OCI-LY7 (cell line): ENCODE measurements around the gene DICER1. TPM values are rescaled to one million over a fixed set of nuclear protein-coding genes. Genes with fewer than 3 reads are reported as not detected.

Experiments used
- BruUV-seq: library from RNA; stranded (reverse); fragments of 400-500 nt; replicated peaks from 2 replicates; lab custom pipeline; 2021; lab: Mats Ljungman, UMichigan
- CTCF ChIA-PET: fragments of 300-600 bp; sonication (Branson Sonifier 250); formaldehyde crosslinking; loops from one replicate; lab custom pipeline; 2022; ENCODE audit warnings: antibody characterized with exemption; ENCODE audit not compliant: unreplicated experiment; lab: Charles Lee
- POLR2A ChIA-PET: fragments of 300-600 bp; sonication (Branson Sonifier 250); formaldehyde crosslinking; loops from one replicate; lab custom pipeline; 2022; ENCODE audit warnings: antibody characterized with exemption; lab: Charles Lee
- DNase-seq: peaks from one replicate; pipeline ENCODE4 v3.0.0-alpha.2; 2015; ENCODE audit warnings: low spot score
- H2AFZ ChIP-seq: fragments of 200-600 bp; sonication (generic), shearing (Covaris generic); 2 replicates; pipeline ENCODE4 v1.6.1; 2014; ENCODE audit warnings: mild to moderate bottlenecking, antibody characterized with exemption, low read length, moderate library complexity
- H3K27ac ChIP-seq: fragments of 200-600 bp; sonication (generic); 2 replicates; pipeline ENCODE4 v1.5.1; 2014; ENCODE audit warnings: mixed run types, low read depth, mild to moderate bottlenecking, moderate library complexity, low read length, inconsistent platforms; ENCODE audit not compliant: poor library complexity, severe bottlenecking
- H3K36me3 ChIP-seq: fragments of 200-600 bp; sonication (generic); 2 replicates; pipeline ENCODE4 v1.6.1; 2014; ENCODE audit warnings: mild to moderate bottlenecking, antibody characterized with exemption, low read length, moderate library complexity, mixed read lengths; ENCODE audit not compliant: insufficient read depth
- H3K4me1 ChIP-seq: fragments of 200-600 bp; sonication (generic); 2 replicates; pipeline ENCODE4 v1.5.1; 2014; ENCODE audit warnings: mild to moderate bottlenecking, low read length; ENCODE audit not compliant: insufficient read depth, poor library complexity, severe bottlenecking
- H3K4me2 ChIP-seq: fragments of 200-600 bp; sonication (generic); 2 replicates; pipeline ENCODE4 v1.6.1; 2014; ENCODE audit warnings: mild to moderate bottlenecking, low read length
- H3K4me3 ChIP-seq: fragments of 200-600 bp; sonication (generic); 2 replicates; pipeline ENCODE4 v1.5.1; 2014; ENCODE audit warnings: mild to moderate bottlenecking, low read depth, low read length; ENCODE audit not compliant: poor library complexity, severe bottlenecking
- H3K79me2 ChIP-seq: fragments of 200-600 bp; sonication (generic); 2 replicates; pipeline ENCODE4 v1.6.1; 2016; ENCODE audit warnings: low read depth, mild to moderate bottlenecking, low read length, moderate library complexity, mixed read lengths; ENCODE audit not compliant: insufficient read depth
- H3K9me2 ChIP-seq: fragments of 200-600 bp; sonication (generic); 2 replicates; pipeline ENCODE4 v1.6.1; 2016; ENCODE audit warnings: mild to moderate bottlenecking, low read length, mixed read lengths; ENCODE audit not compliant: insufficient read depth
- H3K9me3 ChIP-seq: fragments of 200-600 bp; sonication (generic); 2 replicates; pipeline ENCODE4 v1.6.1; 2014; ENCODE audit warnings: mild to moderate bottlenecking, mixed run types, low read length, mixed read lengths
- H4K20me1 ChIP-seq: fragments of 200-600 bp; sonication (generic); 2 replicates; pipeline ENCODE4 v1.6.1; 2014; ENCODE audit warnings: mild to moderate bottlenecking, antibody characterized with exemption, low read length, moderate library complexity, mixed read lengths; ENCODE audit not compliant: insufficient read depth
- EZH2phosphoT487 ChIP-seq: fragments of 200-600 bp; sonication (generic); IDR thresholded peaks from 2 replicates; pipeline ENCODE4 v1.6.1; 2018; ENCODE audit warnings: low read depth, borderline replicate concordance, mild to moderate bottlenecking, mixed run types, antibody characterized with exemption, low read length, moderate library complexity, mixed read lengths
- intact Hi-C: fragments of 100-400 bp; cut with micrococcal nuclease; formaldehyde crosslinking; loops from one replicate; pipeline ENCODE4 v1.10.0; 2022; ENCODE audit not compliant: unreplicated experiment
- total RNA-seq, 2 experiments: library from RNA; depleted of rRNA in 1 of 2; stranded (reverse); fragments of >200 nt in 1 of 2; shearing (Covaris generic) in 1 of 2; gene quantifications; 2 replicates each; pipeline ENCODE4 v1.2.3, GENCODE V29; 2014 to 2022
- TF ChIP-seq, protein P1 (sequence below): fragments of 200-600 bp; sonication (generic); conservative IDR thresholded peaks from 2 replicates; pipeline ENCODE4 v1.5.1; 2014; ENCODE audit warnings: mild to moderate bottlenecking, antibody characterized with exemption, low read length, moderate library complexity, mixed read lengths

Gene DICER1
- total RNA-seq, 2 experiments from 2014 or later, result 60.3 to 62.2 TPM

DNA sequence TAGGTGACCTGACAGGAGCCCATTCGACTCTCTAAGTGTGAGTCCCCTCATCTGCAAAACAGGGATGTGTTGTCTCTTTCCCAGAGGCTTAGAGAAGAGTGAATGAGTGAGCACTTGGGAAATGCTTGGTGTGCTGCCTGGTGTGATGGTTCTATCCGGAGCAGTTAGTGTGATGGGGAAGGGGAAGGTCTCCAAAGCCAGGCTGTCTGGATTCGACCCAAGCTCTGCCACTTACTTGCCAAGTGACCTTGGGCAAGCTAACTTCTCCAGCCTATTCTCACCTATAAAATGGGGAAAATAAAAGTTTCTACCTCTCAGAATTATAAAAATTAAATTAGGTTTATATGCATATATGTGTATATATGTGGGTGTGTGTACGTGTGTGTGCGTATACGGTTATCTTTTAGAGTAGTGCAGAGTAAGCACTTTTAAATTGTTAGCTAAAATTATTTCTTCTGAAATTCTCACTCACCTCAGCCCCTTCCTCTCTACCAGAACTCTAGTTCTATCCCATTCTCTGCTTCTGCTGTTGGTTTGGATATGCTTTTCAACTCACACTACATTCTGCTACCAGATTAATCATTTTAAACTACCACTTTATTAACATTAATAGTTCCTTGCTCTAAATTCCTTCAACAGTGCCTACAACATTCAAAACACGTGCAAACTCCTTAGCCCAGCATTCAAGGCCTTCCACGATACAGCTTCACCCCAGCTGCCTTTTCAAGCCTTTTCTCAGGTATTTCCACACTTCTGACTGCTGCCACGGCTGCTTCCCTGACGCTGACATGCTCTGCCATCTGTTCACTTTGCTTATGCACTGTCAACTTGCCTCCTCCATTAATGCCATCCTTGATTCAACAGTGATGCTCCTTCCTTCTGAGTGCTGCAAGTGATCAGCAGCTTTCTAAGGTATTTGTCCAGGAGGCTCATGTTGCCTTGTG, 55.3 kb downstream of the DICER1 start:
- Histone ChIP-seq H3K4me2 (no peak overlapping the region), H2AFZ (no peak overlapping the region), H3K79me2 (peaks cover 9% of the 10 kb centered on the region; the same call in 1 of the 2 replicates), H3K9me3 (no peaks in the 10 kb centered on the region), H3K9me2 (no peaks in the 10 kb centered on the region), H3K4me3 (no peak overlapping the region), H3K4me1 (no peaks in the 10 kb centered on the region), H3K36me3 (peaks cover 93% of the 10 kb centered on the region), H4K20me1 (peaks cover 9% of the 10 kb centered on the region; the same call in 1 of the 2 replicates), H3K27ac (no peak overlapping the region)
- BruUV-seq, result no TSS peak
- POLR2A ChIA-PET, result interaction anchor here (0.6 to 0.7 kb wide), 2 partner anchors 110 to 323 kb away, joined by 3 to 4 read pairs; no protein-coding TSS in a partner anchor
- CTCF ChIA-PET, result no interaction called here
- intact Hi-C loops, result loop anchor here (10.0 kb wide), 1 partner anchor 333 kb away; no protein-coding TSS in a partner anchor
- TF ChIP-seq, protein P1, sequence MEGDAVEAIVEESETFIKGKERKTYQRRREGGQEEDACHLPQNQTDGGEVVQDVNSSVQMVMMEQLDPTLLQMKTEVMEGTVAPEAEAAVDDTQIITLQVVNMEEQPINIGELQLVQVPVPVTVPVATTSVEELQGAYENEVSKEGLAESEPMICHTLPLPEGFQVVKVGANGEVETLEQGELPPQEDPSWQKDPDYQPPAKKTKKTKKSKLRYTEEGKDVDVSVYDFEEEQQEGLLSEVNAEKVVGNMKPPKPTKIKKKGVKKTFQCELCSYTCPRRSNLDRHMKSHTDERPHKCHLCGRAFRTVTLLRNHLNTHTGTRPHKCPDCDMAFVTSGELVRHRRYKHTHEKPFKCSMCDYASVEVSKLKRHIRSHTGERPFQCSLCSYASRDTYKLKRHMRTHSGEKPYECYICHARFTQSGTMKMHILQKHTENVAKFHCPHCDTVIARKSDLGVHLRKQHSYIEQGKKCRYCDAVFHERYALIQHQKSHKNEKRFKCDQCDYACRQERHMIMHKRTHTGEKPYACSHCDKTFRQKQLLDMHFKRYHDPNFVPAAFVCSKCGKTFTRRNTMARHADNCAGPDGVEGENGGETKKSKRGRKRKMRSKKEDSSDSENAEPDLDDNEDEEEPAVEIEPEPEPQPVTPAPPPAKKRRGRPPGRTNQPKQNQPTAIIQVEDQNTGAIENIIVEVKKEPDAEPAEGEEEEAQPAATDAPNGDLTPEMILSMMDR, result no peak
- TF ChIP-seq EZH2phosphoT487, result no peak
- DNase-seq, result no peak

DNA sequence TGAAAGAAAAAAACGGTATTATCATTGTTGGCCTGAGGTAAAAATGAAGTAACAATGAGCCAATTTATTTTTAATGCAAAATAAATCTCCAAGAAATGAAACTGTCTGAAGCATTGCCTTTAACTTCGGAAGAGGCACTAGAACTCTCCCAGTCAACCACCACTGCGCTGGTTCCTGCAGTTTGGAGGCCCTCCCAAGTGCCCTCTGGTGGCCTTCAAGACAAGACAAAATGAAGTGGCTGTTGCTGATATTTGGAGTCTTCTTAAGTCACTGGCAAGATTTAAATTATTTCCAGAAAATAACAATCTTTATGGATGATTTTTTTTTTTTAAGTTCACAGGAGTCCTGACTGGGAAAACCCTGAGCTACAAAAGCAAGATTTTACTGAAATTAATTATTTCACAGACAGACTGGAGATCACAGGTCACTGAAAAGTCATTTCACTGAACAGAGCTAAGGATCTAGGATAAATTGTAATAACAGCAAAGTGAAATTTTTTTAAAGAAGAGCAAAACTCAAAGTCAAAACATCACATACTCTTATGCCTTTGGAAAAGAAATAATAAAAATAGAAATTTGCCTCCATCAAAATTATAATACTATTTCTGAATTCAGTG, 58.2 kb downstream of the DICER1 start:
- Histone ChIP-seq H4K20me1 (peaks cover 9% of the 10 kb centered on the region; the same call in 1 of the 2 replicates), H3K79me2 (peaks cover 9% of the 10 kb centered on the region; the same call in 1 of the 2 replicates)
- CTCF ChIA-PET, result no interaction called here

More for the DNA sequence above, 58.2 kb downstream of the DICER1 start:
- no peak overlapping the region for H3K4me3 ChIP-seq
- no peaks in the 10 kb centered on the region for H3K9me3 ChIP-seq
- TF ChIP-seq, protein P1, result peak; percentile 86
- TF ChIP-seq EZH2phosphoT487, result no peak
- H3K27ac ChIP-seq, result no peak overlapping the region
- POLR2A ChIA-PET, result interaction anchor here (0.7 kb wide), 1 partner anchor 162 kb away, joined by 4 read pairs; no protein-coding TSS in a partner anchor
- BruUV-seq, result no TSS peak
- intact Hi-C loops, result no loop called here
- no peaks in the 10 kb centered on the region for H3K9me2 ChIP-seq
- H3K36me3 ChIP-seq, result peaks cover 89% of the 10 kb centered on the region
- no peaks in the 10 kb centered on the region for H3K4me1 ChIP-seq
- DNase-seq, result peak; percentile 58
- H3K4me2 ChIP-seq, result no peak overlapping the region
- H2AFZ ChIP-seq, result no peak overlapping the region
